ENCODE results near the gene TMEM131L. TPM values are rescaled to one million over a fixed set of nuclear protein-coding genes. Genes with fewer than 3 reads are reported as not detected.
A peak's percentile ranks its signal among the peaks of the same experiment; 100 is the strongest.
"Not testable (repeated sequence)": the region's sequence is repeated elsewhere in the genome, so short reads cannot be mapped to it uniquely, and the experiment has no call there.

The TMEM131L gene
- total RNA-seq, 2 experiments from 2014 or later: 37.6 to 41.6 TPM

- peaks cover 62% of the 10 kb centered on the region for H3K4me1 Mint-ChIP-seq (ENCODE audit: low read depth)
- intact Hi-C loops (cut with micrococcal nuclease): loop anchor here (2.0 kb wide), 1 partner anchor 316 kb away; no protein-coding TSS in a partner anchor
- CTCF ChIA-PET: interaction anchor here (0.6 to 5.6 kb wide), 11 partner anchors 18 to 125 kb away, joined by 3 to 30 read pairs (median 7); no protein-coding TSS in a partner anchor
- no peaks in the 10 kb centered on the region for H3K9me3 Mint-ChIP-seq
- peaks cover 48% of the 10 kb centered on the region for H3K36me3 Mint-ChIP-seq (ENCODE audit: low read depth)
- no peaks in the 10 kb centered on the region for H3K27me3 Mint-ChIP-seq (ENCODE audit: low read depth)
- H3K4me3 Mint-ChIP-seq: peak overlapping the region; percentile 95
- no peak for DNase-seq
- H3K27ac Mint-ChIP-seq: peak overlapping the region; percentile 96
Measured at GRCh38 chr4:153469031-153469430, 2.9 kb downstream of the TMEM131L start.

DNA sequence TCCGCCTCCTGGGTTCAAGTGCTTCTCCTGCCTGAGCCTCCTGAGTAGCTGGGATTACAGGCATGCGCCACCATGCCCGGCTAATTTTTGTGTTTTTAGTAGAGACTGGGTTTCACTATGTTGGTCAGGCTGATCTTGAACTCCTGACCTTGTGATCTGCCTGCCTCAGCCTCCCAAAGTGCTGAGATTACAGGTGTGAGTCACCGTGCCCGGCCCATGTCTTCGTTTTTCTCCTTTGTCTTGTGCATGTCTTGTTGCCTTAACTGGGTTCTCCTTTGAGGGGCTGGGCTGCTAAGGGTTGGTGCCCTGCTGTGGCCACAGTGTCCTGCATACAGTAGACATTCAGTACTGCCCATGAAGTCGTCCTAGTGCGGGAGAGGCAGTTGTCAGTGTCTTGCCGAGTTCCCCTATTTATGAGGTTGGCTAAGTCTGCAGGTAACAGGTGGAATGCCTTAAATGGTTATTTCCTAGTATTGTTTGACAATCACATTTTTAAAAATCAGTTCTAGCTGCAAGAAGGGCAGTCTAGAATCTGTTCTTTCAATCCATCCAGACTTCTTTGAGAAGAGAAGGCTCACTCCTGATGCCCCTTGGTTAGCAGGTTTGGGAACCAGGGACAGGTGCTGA, 5.0 kb downstream of the TMEM131L start:
- peak overlapping the region; percentile 95 for H3K4me3 Mint-ChIP-seq
- peaks cover 65% of the 10 kb centered on the region for H3K4me1 Mint-ChIP-seq (ENCODE audit: low read depth)
- H3K27ac Mint-ChIP-seq: peak overlapping the region; percentile 96
- H3K36me3 Mint-ChIP-seq (ENCODE audit: low read depth): peaks cover 61% of the 10 kb centered on the region
- not testable (repeated sequence) for H3K27me3 Mint-ChIP-seq (ENCODE audit: low read depth); H3K9me3 Mint-ChIP-seq
- peak; percentile 62 for DNase-seq
- CTCF ChIA-PET: interaction anchor here (0.7 to 5.6 kb wide), 5 partner anchors 12 to 107 kb away, joined by 3 to 30 read pairs (median 3); no protein-coding TSS in a partner anchor
- intact Hi-C loops (cut with micrococcal nuclease): loop anchor here (1.0 to 2.0 kb wide), 4 partner anchors 17 to 356 kb away; no protein-coding TSS in a partner anchor

DNA sequence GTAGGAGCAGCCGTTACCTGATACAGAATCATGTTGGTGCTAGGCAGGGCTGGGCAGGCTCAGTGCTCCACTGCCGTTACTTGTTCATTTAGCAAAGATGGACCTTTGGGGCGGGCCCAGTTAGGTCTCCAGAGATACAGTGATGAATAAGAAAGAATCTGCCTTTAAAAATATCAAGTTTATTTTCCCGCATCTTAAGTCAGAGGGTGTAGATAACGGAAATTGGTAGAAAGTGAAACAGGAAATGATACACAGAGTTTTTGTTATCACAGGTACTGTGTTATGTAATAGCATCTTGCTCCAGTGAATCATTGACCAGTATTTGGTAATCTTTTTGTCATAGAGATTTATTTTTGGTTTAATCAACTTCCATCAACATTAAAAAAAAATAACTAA, 5.5 kb downstream of the TMEM131L start:
- Mint-ChIP-seq H3K9me3 (no peaks in the 10 kb centered on the region), H3K4me3 (peak overlapping the region; percentile 95), H3K4me1 (ENCODE audit: low read depth) (peaks cover 70% of the 10 kb centered on the region), H3K36me3 (ENCODE audit: low read depth) (peaks cover 61% of the 10 kb centered on the region), H3K27ac (peak overlapping the region; percentile 96), H3K27me3 (ENCODE audit: low read depth) (no peaks in the 10 kb centered on the region)
- CTCF ChIA-PET: interaction anchor here (0.7 to 1.1 kb wide), 2 partner anchors 39 to 106 kb away, joined by 3 read pairs; no protein-coding TSS in a partner anchor
- peak; percentile 85 for DNase-seq
- intact Hi-C loops (cut with micrococcal nuclease): loop anchor here (1.0 to 2.0 kb wide), 4 partner anchors 17 to 357 kb away; no protein-coding TSS in a partner anchor

DNA sequence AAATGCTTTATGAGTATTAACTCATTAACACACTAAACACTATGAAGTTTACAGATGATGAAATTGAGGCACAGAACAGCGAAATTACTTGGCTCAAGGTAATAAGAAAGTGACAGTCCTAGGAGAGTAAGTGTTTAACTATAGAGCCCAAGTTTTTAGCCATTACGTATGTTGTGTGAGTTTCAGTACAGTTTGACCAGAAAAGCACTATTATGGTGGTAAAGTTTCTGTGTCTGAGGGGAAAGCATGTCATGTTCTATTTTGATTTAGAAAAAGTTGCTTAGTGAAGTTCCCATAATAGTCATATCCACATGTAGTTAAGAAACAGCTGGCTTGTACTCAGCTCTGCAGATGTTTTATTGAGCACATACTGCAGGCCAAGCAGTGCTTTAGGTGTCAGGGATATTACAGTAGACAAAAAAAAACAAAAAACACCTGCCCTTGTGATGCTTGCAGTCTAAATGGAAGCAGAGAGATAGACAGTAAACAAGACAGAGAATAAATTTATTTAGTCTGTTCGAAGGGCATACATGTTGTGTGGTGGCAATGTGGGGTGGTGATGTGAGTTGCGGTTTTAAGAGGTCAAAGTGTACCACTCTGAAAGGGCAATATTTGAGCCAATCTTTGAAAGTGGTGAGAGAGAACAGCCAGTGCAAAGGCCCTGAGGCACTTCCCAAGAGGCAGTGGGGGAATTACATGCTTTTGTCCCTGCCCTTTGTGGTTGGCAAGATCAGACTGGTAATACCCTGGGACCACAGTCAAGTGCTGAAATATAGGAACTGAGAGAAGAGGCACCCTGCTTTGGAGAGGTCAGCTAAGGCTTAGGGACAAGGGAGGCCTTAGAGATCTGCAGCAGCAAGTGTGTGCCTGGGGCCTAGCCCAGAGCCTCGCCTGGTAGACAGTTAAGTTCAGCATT, 6.2 kb downstream of the TMEM131L start:
- Mint-ChIP-seq H3K27me3 (ENCODE audit: low read depth) (no peaks in the 10 kb centered on the region), H3K36me3 (ENCODE audit: low read depth) (peaks cover 62% of the 10 kb centered on the region), H3K4me1 (ENCODE audit: low read depth) (peaks cover 77% of the 10 kb centered on the region), H3K4me3 (peak overlapping the region; percentile 95), H3K27ac (peak overlapping the region; percentile 96), H3K9me3 (no peaks in the 10 kb centered on the region)
- CTCF ChIA-PET: no interaction called here
- intact Hi-C loops (cut with micrococcal nuclease): no loop called here
- peak; percentile 30 for DNase-seq

GRCh38 chr4:153474251-153474650, 8.1 kb downstream of the TMEM131L start:
- no peak for DNase-seq
- intact Hi-C loops (cut with micrococcal nuclease): no loop called here
- Mint-ChIP-seq H3K4me1 (ENCODE audit: low read depth) (peaks cover 90% of the 10 kb centered on the region), H3K27me3 (ENCODE audit: low read depth) (no peaks in the 10 kb centered on the region), H3K9me3 (no peaks in the 10 kb centered on the region), H3K27ac (peak overlapping the region; percentile 54), H3K36me3 (ENCODE audit: low read depth) (peaks cover 53% of the 10 kb centered on the region), H3K4me3 (no peak overlapping the region)
- CTCF ChIA-PET: interaction anchor here (1.0 to 2.8 kb wide), 5 partner anchors 10 to 100 kb away, joined by 3 to 12 read pairs (median 3); no protein-coding TSS in a partner anchor

DNA sequence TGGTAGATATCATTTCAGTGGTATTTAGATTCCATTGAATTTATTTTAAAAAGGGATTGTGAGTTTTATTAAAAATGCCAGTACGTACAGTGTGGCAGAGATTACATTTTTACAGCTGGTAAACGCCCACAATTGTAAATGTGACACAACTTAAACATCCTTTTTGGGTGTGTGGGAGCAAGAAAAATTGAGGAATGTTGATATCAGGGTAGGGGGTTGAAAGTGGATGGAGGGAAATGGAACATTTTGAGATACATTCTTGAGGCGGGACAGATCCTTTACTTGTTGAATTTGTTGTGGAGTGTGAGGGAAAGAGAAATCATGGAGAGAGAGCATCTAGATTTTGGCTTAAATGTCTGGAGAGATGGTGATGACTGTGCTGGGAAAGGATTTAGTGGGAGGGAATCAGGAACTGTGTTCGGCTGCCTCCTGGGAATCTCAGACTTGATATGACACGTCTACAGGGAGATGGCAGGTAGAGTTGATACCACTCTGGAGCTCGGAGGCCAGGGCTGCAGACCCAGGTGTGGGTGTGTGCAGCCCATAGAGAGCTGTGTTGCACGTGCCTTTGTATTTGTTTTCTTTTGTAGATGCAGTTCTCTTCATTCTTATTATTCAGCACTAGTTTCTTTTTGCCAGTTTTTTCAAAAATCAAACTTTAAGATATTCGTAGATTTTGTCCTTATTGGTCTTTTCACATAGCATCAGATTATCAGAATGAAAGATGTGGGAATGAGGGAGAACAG, 10.8 kb downstream of the TMEM131L start:
- CTCF ChIA-PET: interaction anchor here (2.6 kb wide), 1 partner anchor 11 kb away, joined by 12 read pairs; no protein-coding TSS in a partner anchor
- peaks cover 86% of the 10 kb centered on the region for H3K4me1 Mint-ChIP-seq (ENCODE audit: low read depth)
- peaks cover 46% of the 10 kb centered on the region for H3K36me3 Mint-ChIP-seq (ENCODE audit: low read depth)

DNA sequence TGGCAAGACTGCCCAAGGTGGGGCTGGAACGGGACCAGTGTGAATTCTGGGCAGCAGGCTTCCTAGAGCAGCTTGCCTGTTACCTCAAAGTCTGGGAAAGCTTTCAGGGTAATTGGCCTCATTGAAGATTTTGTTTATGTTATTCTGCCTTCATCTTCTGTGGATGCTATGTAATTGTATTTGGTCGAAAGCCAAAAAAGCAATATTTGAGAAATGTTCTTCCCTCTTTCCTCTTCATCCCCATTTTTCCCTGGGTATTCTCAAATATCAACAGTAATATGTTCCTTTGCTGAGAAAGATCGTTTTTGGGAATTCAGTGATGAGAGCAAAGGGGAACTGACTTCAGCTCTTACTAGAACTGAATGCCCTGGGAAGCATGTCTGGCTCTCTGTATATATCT, 12.9 kb downstream of the TMEM131L start:
- CTCF ChIA-PET: interaction anchor here (0.8 to 2.6 kb wide), 4 partner anchors 8 to 13 kb away, joined by 3 to 12 read pairs (median 4); partner anchors contain the start of gene TMEM131L
- Mint-ChIP-seq H3K4me1 (ENCODE audit: low read depth) (peaks cover 82% of the 10 kb centered on the region), H3K36me3 (ENCODE audit: low read depth) (peaks cover 34% of the 10 kb centered on the region)

More for the DNA sequence above, 10.8 kb downstream of the TMEM131L start:
- intact Hi-C loops (cut with micrococcal nuclease): no loop called here
- Mint-ChIP-seq H3K9me3 (no peaks in the 10 kb centered on the region), H3K27me3 (ENCODE audit: low read depth) (no peaks in the 10 kb centered on the region), H3K4me3 (no peak overlapping the region), H3K27ac (peak overlapping the region; percentile 66)
- no peak for DNase-seq

GRCh38 chr4:153480704-153481103, 14.5 kb downstream of the TMEM131L start:
- Mint-ChIP-seq H3K27ac (peak overlapping the region; percentile 80), H3K27me3 (ENCODE audit: low read depth) (no peaks in the 10 kb centered on the region), H3K4me1 (ENCODE audit: low read depth) (peaks cover 76% of the 10 kb centered on the region), H3K9me3 (no peaks in the 10 kb centered on the region), H3K36me3 (ENCODE audit: low read depth) (peaks cover 23% of the 10 kb centered on the region), H3K4me3 (peak overlapping the region; percentile 17)
- CTCF ChIA-PET: interaction anchor here (0.6 to 2.1 kb wide), 4 partner anchors 13 to 91 kb away, joined by 3 to 7 read pairs (median 3); no protein-coding TSS in a partner anchor
- intact Hi-C loops (cut with micrococcal nuclease): no loop called here
- no peak for DNase-seq

More for the DNA sequence above, 12.9 kb downstream of the TMEM131L start:
- no peak for DNase-seq
- H3K27ac Mint-ChIP-seq: peak overlapping the region; percentile 61
- no peaks in the 10 kb centered on the region for H3K9me3 Mint-ChIP-seq
- H3K4me3 Mint-ChIP-seq: no peak overlapping the region
- intact Hi-C loops (cut with micrococcal nuclease): no loop called here
- no peaks in the 10 kb centered on the region for H3K27me3 Mint-ChIP-seq (ENCODE audit: low read depth)

- no peaks in the 10 kb centered on the region for H3K27me3 Mint-ChIP-seq (ENCODE audit: low read depth)
- peaks cover 23% of the 10 kb centered on the region for H3K36me3 Mint-ChIP-seq (ENCODE audit: low read depth)
- CTCF ChIA-PET: interaction anchor here (1.0 to 2.1 kb wide), 2 partner anchors 14 to 17 kb away, joined by 3 to 7 read pairs; no protein-coding TSS in a partner anchor
- no peaks in the 10 kb centered on the region for H3K9me3 Mint-ChIP-seq
- H3K4me3 Mint-ChIP-seq: no peak overlapping the region
- no peak for DNase-seq
- intact Hi-C loops (cut with micrococcal nuclease): no loop called here
- H3K27ac Mint-ChIP-seq: peak overlapping the region; percentile 80
- H3K4me1 Mint-ChIP-seq (ENCODE audit: low read depth): peaks cover 78% of the 10 kb centered on the region
Measured at GRCh38 chr4:153481478-153481877, 15.3 kb downstream of the TMEM131L start.

GRCh38 chr4:153483432-153484418, 17.6 kb downstream of the TMEM131L start:
- no peaks in the 10 kb centered on the region for H3K9me3 Mint-ChIP-seq
- peaks cover 79% of the 10 kb centered on the region for H3K4me1 Mint-ChIP-seq (ENCODE audit: low read depth)
- peak overlapping the region; percentile 75 for H3K27ac Mint-ChIP-seq
- H3K4me3 Mint-ChIP-seq: peak overlapping the region; percentile 48
- peaks cover 19% of the 10 kb centered on the region for H3K36me3 Mint-ChIP-seq (ENCODE audit: low read depth)
- intact Hi-C loops (cut with micrococcal nuclease): no loop called here
- no peaks in the 10 kb centered on the region for H3K27me3 Mint-ChIP-seq (ENCODE audit: low read depth)
- CTCF ChIA-PET: interaction anchor here (0.7 to 2.2 kb wide), 8 partner anchors 9 to 160 kb away, joined by 3 to 12 read pairs (median 5); partner anchors contain the start of gene TMEM131L
- no peak for DNase-seq
